ENCODE data around the gene CXCL8. TPM values are rescaled to one million over a fixed set of nuclear protein-coding genes. Genes with fewer than 3 reads are reported as not detected.

CXCL8 gene
- total and polyA plus RNA-seq, 9 donors, result 0.48 to 48.3 (median 2.6) TPM

GRCh38 chr4:73752424-73752823, 12.1 kb downstream of the CXCL8 start:
- no peaks in the 10 kb centered on the region for H3K4me1 ChIP-seq (ENCODE audit: insufficient read depth)
- intact Hi-C loops (cut with DNase I), result no loop called here
- 62 to 74% (median 62%) methylated on average over 3 of the region's 3 CpGs for WGBS, 3 donors

DNA sequence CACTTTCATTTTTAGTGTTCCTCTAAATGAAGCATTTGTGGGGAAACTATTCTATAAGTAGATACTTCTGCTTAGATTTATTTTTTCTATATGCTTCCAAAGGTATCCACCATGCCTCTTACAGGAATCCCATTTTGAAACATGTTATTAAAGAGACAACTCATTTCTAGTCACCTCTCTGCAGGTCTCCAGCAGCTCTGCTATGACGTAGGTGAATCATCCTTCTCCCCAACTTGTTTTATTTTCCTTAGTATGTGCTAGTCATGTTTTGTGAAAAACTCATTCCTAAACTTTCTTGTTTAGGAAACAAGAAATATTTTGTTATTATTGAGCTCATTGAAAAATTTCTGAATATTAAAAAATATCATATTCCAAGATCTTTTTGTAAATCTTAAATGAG, 12.8 kb downstream of the CXCL8 start:
- H3K4me3 ChIP-seq, result no peak overlapping the region
- no peak overlapping the region for H3K27ac ChIP-seq
- no peak for TF ChIP-seq POLR2A (IDR thresholded peaks at IDR 0.05)
- no peak for TF ChIP-seq EP300 (IDR thresholded peaks at IDR 0.05)
- TF ChIP-seq, protein P1, sequence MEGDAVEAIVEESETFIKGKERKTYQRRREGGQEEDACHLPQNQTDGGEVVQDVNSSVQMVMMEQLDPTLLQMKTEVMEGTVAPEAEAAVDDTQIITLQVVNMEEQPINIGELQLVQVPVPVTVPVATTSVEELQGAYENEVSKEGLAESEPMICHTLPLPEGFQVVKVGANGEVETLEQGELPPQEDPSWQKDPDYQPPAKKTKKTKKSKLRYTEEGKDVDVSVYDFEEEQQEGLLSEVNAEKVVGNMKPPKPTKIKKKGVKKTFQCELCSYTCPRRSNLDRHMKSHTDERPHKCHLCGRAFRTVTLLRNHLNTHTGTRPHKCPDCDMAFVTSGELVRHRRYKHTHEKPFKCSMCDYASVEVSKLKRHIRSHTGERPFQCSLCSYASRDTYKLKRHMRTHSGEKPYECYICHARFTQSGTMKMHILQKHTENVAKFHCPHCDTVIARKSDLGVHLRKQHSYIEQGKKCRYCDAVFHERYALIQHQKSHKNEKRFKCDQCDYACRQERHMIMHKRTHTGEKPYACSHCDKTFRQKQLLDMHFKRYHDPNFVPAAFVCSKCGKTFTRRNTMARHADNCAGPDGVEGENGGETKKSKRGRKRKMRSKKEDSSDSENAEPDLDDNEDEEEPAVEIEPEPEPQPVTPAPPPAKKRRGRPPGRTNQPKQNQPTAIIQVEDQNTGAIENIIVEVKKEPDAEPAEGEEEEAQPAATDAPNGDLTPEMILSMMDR (IDR thresholded peaks at IDR 0.05), result no peak
- DNase-seq, result no peak
- 38 to 64% (median 59%) methylated on average over 1 of the region's 1 CpG for WGBS, 3 donors
- intact Hi-C loops (cut with DNase I), result no loop called here
- H3K36me3 ChIP-seq, result no peaks in the 10 kb centered on the region
- no peaks in the 10 kb centered on the region for H3K9me3 ChIP-seq
- H3K4me1 ChIP-seq (ENCODE audit: insufficient read depth), result no peaks in the 10 kb centered on the region
- no peaks in the 10 kb centered on the region for H3K27me3 ChIP-seq

More at GRCh38 chr4:73752424-73752823, 12.1 kb downstream of the CXCL8 start:
- no peak for TF ChIP-seq EP300 (IDR thresholded peaks at IDR 0.05)
- no peak for TF ChIP-seq POLR2A (IDR thresholded peaks at IDR 0.05)
- TF ChIP-seq, protein P1 (IDR thresholded peaks at IDR 0.05), result no peak
- no peak overlapping the region for H3K27ac ChIP-seq
- no peak overlapping the region for H3K4me3 ChIP-seq
- no peaks in the 10 kb centered on the region for H3K27me3 ChIP-seq
- no peaks in the 10 kb centered on the region for H3K9me3 ChIP-seq
- DNase-seq, result no peak
- H3K36me3 ChIP-seq, result no peaks in the 10 kb centered on the region

DNA sequence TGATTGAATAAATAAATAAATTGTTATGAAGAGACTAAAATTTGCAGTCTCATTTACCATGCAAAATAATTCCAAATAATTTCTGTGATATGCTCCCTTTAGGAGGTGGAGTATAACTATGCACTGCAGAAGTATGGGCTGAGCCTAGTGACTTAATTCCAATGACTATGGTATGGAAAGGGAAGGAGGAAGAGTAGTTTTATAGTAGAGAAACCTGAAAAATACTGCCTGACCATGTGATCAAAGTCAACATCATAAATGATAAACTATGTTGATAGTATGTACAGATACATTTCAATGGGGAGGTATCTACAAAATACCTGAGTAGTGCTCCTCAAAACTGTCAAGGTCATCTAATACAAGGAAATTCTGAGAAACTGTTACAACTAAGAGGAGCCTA, 14.6 kb downstream of the CXCL8 start:
- no peaks in the 10 kb centered on the region for H3K36me3 ChIP-seq
- DNase-seq, result no peak
- no peaks in the 10 kb centered on the region for H3K4me1 ChIP-seq (ENCODE audit: insufficient read depth)
- H3K27me3 ChIP-seq, result no peaks in the 10 kb centered on the region
- no peak overlapping the region for H3K27ac ChIP-seq
- TF ChIP-seq EP300 (IDR thresholded peaks at IDR 0.05) (no peak), POLR2A (IDR thresholded peaks at IDR 0.05) (no peak)
- TF ChIP-seq, protein P1 (IDR thresholded peaks at IDR 0.05), result no peak
- no peak overlapping the region for H3K4me3 ChIP-seq
- intact Hi-C loops (cut with DNase I), result no loop called here
- H3K9me3 ChIP-seq, result no peaks in the 10 kb centered on the region

DNA sequence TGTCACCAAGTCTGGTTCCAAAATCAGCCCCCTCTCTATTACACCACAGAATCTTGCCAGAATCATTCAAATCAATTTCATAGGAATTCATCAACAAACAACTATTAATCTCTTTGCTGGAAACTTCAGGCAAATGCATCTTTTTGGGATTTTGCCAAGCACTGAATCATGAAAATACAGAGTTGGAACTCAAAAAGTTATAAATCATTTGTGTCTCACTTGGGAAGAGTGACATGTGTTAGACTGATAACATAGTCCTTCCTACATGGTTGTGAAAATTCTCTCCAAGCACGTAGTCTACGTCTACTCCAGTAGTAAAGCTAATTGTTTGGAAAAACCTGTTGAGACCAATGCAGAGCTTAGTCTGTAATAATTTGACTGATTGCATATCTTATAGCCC, 19.0 kb downstream of the CXCL8 start:
- TF ChIP-seq POLR2A (IDR thresholded peaks at IDR 0.05) (no peak), EP300 (IDR thresholded peaks at IDR 0.05) (no peak)
- TF ChIP-seq, protein P1 (IDR thresholded peaks at IDR 0.05), result no peak
- Histone ChIP-seq H3K4me3 (no peak overlapping the region), H3K36me3 (no peaks in the 10 kb centered on the region), H3K27me3 (no peaks in the 10 kb centered on the region), H3K27ac (no peak overlapping the region), H3K9me3 (no peaks in the 10 kb centered on the region), H3K4me1 (ENCODE audit: insufficient read depth) (no peaks in the 10 kb centered on the region)
- WGBS, 3 donors, result 84 to 86% (median 85%) methylated on average over 2 of the region's 2 CpGs
- intact Hi-C loops (cut with DNase I), result no loop called here
- DNase-seq, result no peak

DNA sequence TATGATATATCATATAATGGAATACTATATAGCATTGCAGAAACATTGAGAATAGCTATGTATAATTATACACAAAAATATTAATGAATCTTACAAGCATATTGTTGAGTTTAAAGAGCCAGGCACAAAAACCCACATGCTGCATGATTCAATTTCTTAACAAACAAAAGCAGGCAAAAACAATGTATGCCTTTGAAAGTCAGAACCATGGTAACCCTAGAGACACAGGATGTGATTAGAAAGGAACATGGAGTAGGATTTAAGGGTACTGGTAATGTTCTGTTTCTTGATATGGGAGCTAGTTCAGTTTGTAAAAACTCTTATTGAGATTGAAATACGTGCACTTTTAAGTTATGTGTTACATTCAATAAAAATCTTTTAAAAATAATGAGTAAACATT, 21.5 kb downstream of the CXCL8 start:
- H3K4me3 ChIP-seq, result no peak overlapping the region
- DNase-seq, result no peak

More for the DNA sequence above, 21.5 kb downstream of the CXCL8 start:
- no peaks in the 10 kb centered on the region for H3K4me1 ChIP-seq (ENCODE audit: insufficient read depth)
- no peaks in the 10 kb centered on the region for H3K27me3 ChIP-seq
- intact Hi-C loops (cut with DNase I), result no loop called here
- TF ChIP-seq EP300 (IDR thresholded peaks at IDR 0.05), result no peak
- TF ChIP-seq, protein P1 (IDR thresholded peaks at IDR 0.05), result no peak
- 84 to 89% (median 89%) methylated on average over 1 of the region's 1 CpG for WGBS, 3 donors
- H3K27ac ChIP-seq, result no peak overlapping the region
- no peaks in the 10 kb centered on the region for H3K36me3 ChIP-seq
- no peaks in the 10 kb centered on the region for H3K9me3 ChIP-seq
